ENCODE data around the gene ACTMAP.
A peak's percentile ranks its signal among the peaks of the same experiment; 100 is the strongest.

The ACTMAP gene

DNA sequence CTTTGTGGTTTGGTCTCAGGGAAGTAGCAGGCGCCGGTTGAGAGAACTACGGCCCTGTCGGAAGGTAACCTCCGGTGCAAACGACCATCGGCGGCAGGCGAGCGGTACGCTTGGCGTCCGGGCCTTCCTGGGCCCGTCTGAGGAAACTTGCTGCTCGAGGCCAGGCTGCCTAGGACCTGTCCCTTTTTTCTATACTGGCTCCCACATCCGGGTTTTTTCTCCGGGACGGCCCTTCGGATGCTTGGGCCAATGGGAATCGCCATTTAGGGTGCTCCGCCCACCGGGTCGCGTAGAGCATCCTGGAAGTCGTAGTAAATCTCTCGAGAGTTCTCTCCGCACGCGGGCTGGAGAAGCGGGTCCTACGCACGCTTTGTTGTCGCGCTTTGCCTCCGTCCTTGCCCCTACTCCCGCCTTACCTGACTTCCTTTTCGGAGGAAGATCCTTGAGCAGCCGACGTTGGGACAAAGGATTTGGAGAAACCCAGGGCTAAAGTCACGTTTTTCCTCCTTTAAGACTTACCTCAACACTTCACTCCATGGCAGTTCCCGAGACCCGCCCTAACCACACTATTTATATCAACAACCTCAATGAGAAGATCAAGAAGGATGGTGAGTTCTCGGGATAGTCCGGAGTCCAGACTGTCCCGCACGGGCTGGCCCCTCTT, 729 bp upstream of the ACTMAP start, which contains the start of gene SNRPA (continued):
- TF ChIP-seq, protein P1, sequence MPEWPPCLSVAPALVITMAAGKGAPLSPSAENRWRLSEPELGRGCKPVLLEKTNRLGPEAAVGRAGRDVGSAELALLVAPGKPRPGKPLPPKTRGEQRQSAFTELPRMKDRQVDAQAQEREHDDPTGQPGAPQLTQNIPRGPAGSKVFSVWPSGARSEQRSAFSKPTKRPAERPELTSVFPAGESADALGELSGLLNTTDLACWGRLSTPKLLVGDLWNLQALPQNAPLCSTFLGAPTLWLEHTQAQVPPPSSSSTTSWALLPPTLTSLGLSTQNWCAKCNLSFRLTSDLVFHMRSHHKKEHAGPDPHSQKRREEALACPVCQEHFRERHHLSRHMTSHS (tag by site-specific recombination; IDR thresholded peaks at IDR 0.05), result no peak
- no peak; the same call in 1 of the 2 replicates for TF ChIP-seq BCL11A (tag by site-specific recombination; IDR thresholded peaks at IDR 0.05; ENCODE audit: low read depth)
- TF ChIP-seq ZNF830 (tag by site-specific recombination; IDR thresholded peaks at IDR 0.05; ENCODE audit: low read depth), result no peak
- TF ChIP-seq ZNF211 (tag by site-specific recombination; IDR thresholded peaks at IDR 0.05; ENCODE audit: low read depth), result no peak
- TF ChIP-seq ZNF404 (tag by site-specific recombination; IDR thresholded peaks at IDR 0.05), result no peak
- TF ChIP-seq ZNF530 (tag by site-specific recombination; IDR thresholded peaks at IDR 0.05; ENCODE audit: low read depth), result no peak
- TF ChIP-seq ZFP3 (tag by site-specific recombination; IDR thresholded peaks at IDR 0.05; ENCODE audit: low read depth), result no peak
- TF ChIP-seq KLF7 (tag by site-specific recombination; IDR thresholded peaks at IDR 0.05; ENCODE audit: borderline replicate concordance), result peak; percentile 79; the same call in 1 of the 2 replicates
- TF ChIP-seq ZNF596 (tag by site-specific recombination; IDR thresholded peaks at IDR 0.05), result no peak
- TF ChIP-seq, protein P2, sequence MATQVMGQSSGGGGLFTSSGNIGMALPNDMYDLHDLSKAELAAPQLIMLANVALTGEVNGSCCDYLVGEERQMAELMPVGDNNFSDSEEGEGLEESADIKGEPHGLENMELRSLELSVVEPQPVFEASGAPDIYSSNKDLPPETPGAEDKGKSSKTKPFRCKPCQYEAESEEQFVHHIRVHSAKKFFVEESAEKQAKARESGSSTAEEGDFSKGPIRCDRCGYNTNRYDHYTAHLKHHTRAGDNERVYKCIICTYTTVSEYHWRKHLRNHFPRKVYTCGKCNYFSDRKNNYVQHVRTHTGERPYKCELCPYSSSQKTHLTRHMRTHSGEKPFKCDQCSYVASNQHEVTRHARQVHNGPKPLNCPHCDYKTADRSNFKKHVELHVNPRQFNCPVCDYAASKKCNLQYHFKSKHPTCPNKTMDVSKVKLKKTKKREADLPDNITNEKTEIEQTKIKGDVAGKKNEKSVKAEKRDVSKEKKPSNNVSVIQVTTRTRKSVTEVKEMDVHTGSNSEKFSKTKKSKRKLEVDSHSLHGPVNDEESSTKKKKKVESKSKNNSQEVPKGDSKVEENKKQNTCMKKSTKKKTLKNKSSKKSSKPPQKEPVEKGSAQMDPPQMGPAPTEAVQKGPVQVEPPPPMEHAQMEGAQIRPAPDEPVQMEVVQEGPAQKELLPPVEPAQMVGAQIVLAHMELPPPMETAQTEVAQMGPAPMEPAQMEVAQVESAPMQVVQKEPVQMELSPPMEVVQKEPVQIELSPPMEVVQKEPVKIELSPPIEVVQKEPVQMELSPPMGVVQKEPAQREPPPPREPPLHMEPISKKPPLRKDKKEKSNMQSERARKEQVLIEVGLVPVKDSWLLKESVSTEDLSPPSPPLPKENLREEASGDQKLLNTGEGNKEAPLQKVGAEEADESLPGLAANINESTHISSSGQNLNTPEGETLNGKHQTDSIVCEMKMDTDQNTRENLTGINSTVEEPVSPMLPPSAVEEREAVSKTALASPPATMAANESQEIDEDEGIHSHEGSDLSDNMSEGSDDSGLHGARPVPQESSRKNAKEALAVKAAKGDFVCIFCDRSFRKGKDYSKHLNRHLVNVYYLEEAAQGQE (tag by site-specific recombination; IDR thresholded peaks at IDR 0.05), result peak; percentile 52; the same call in 1 of the 2 replicates
- TF ChIP-seq ZNF629 (tag by site-specific recombination; IDR thresholded peaks at IDR 0.05), result no peak
- TF ChIP-seq ZNF335 (tag by site-specific recombination; conservative IDR thresholded peaks at IDR 0.05), result peak; percentile 100
- TF ChIP-seq, protein P3, sequence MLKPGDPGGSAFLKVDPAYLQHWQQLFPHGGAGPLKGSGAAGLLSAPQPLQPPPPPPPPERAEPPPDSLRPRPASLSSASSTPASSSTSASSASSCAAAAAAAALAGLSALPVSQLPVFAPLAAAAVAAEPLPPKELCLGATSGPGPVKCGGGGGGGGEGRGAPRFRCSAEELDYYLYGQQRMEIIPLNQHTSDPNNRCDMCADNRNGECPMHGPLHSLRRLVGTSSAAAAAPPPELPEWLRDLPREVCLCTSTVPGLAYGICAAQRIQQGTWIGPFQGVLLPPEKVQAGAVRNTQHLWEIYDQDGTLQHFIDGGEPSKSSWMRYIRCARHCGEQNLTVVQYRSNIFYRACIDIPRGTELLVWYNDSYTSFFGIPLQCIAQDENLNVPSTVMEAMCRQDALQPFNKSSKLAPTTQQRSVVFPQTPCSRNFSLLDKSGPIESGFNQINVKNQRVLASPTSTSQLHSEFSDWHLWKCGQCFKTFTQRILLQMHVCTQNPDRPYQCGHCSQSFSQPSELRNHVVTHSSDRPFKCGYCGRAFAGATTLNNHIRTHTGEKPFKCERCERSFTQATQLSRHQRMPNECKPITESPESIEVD (tag by site-specific recombination; IDR thresholded peaks at IDR 0.05), result no peak
- no peak for TF ChIP-seq ZNF473 (tag by site-specific recombination; IDR thresholded peaks at IDR 0.05)
- TF ChIP-seq, protein P4, sequence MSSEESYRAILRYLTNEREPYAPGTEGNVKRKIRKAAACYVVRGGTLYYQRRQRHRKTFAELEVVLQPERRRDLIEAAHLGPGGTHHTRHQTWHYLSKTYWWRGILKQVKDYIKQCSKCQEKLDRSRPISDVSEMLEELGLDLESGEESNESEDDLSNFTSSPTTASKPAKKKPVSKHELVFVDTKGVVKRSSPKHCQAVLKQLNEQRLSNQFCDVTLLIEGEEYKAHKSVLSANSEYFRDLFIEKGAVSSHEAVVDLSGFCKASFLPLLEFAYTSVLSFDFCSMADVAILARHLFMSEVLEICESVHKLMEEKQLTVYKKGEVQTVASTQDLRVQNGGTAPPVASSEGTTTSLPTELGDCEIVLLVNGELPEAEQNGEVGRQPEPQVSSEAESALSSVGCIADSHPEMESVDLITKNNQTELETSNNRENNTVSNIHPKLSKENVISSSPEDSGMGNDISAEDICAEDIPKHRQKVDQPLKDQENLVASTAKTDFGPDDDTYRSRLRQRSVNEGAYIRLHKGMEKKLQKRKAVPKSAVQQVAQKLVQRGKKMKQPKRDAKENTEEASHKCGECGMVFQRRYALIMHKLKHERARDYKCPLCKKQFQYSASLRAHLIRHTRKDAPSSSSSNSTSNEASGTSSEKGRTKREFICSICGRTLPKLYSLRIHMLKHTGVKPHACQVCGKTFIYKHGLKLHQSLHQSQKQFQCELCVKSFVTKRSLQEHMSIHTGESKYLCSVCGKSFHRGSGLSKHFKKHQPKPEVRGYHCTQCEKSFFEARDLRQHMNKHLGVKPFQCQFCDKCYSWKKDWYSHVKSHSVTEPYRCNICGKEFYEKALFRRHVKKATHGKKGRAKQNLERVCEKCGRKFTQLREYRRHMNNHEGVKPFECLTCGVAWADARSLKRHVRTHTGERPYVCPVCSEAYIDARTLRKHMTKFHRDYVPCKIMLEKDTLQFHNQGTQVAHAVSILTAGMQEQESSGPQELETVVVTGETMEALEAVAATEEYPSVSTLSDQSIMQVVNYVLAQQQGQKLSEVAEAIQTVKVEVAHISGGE (tag by site-specific recombination; conservative IDR thresholded peaks at IDR 0.05; ENCODE audit: low read depth), result peak; percentile 78
- TF ChIP-seq, protein P5, sequence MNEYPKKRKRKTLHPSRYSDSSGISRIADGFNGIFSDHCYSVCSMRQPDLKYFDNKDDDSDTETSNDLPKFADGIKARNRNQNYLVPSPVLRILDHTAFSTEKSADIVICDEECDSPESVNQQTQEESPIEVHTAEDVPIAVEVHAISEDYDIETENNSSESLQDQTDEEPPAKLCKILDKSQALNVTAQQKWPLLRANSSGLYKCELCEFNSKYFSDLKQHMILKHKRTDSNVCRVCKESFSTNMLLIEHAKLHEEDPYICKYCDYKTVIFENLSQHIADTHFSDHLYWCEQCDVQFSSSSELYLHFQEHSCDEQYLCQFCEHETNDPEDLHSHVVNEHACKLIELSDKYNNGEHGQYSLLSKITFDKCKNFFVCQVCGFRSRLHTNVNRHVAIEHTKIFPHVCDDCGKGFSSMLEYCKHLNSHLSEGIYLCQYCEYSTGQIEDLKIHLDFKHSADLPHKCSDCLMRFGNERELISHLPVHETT (tag by site-specific recombination; IDR thresholded peaks at IDR 0.05), result peak; percentile 16
- TF ChIP-seq ZNF768 (tag by site-specific recombination; IDR thresholded peaks at IDR 0.05), result no peak
- peak; percentile 82 for TF ChIP-seq KLF10 (tag by site-specific recombination; IDR thresholded peaks at IDR 0.05)
- TF ChIP-seq, protein P6, sequence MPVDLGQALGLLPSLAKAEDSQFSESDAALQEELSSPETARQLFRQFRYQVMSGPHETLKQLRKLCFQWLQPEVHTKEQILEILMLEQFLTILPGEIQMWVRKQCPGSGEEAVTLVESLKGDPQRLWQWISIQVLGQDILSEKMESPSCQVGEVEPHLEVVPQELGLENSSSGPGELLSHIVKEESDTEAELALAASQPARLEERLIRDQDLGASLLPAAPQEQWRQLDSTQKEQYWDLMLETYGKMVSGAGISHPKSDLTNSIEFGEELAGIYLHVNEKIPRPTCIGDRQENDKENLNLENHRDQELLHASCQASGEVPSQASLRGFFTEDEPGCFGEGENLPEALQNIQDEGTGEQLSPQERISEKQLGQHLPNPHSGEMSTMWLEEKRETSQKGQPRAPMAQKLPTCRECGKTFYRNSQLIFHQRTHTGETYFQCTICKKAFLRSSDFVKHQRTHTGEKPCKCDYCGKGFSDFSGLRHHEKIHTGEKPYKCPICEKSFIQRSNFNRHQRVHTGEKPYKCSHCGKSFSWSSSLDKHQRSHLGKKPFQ (tag by site-specific recombination; IDR thresholded peaks at IDR 0.05), result 0 out of 2 replicates have a peak, but pooled peaks have one; percentile 15
- TF ChIP-seq ZNF274 (IDR thresholded peaks at IDR 0.05; ENCODE audit: low read length), result no peak
- TF ChIP-seq ZNF274 (tag by site-specific recombination; IDR thresholded peaks at IDR 0.05; ENCODE audit: borderline replicate concordance), result no peak
- TF ChIP-seq MYNN (tag by site-specific recombination; IDR thresholded peaks at IDR 0.05; ENCODE audit: borderline replicate concordance), result no peak
- TF ChIP-seq ZNF48 (tag by site-specific recombination; IDR thresholded peaks at IDR 0.05), result no peak
- peak; percentile 60 for TF ChIP-seq ZFP69B (tag by site-specific recombination; IDR thresholded peaks at IDR 0.05)
- TF ChIP-seq ZNF248 (tag by site-specific recombination; IDR thresholded peaks at IDR 0.05), result no peak
- TF ChIP-seq ZXDB (tag by site-specific recombination; IDR thresholded peaks at IDR 0.05), result peak; percentile 77
- no peak for TF ChIP-seq ZNF311 (tag by site-specific recombination; IDR thresholded peaks at IDR 0.05; ENCODE audit: borderline replicate concordance)
